ENCODE data around the gene KCND2. TPM values are rescaled to one million over a fixed set of nuclear protein-coding genes. Genes with fewer than 3 reads are reported as not detected.
"Not testable (repeated sequence)": the region's sequence is repeated elsewhere in the genome, so short reads cannot be mapped to it uniquely, and the experiment has no call there.

Gene KCND2
- polyA plus RNA-seq, 3 donors = not detected

GRCh38 chr7:120780938-120781337 lies 508.0 kb downstream of the KCND2 start:
- intact Hi-C loops (cut with micrococcal nuclease) = no loop called here
- Histone ChIP-seq H3K4me3 (replicated peaks in 1 of 3; ENCODE audit: low read depth in 2 of 3, low read length in 3 of 3) (no peak overlapping the region), H3K27ac (ENCODE audit: low read depth in 1 of 2, low read length in 2 of 2) (no peak overlapping the region), H3K9me3 (replicated peaks in 1 of 2; ENCODE audit: control insufficient read depth in 1 of 2, insufficient read depth in 1 of 2, low read length in 2 of 2) (no peaks in the 10 kb centered on the region), H3K4me1 (ENCODE audit: control insufficient read depth in 1 of 2, insufficient read depth in 2 of 2, low read length in 2 of 2) (no peaks in the 10 kb centered on the region), H3K79me2 (ENCODE audit: insufficient read depth, low read length) (no peaks in the 10 kb centered on the region), H3K36me3 (replicated peaks in 1 of 2; ENCODE audit: control insufficient read depth in 1 of 2, insufficient read depth in 2 of 2, low read length in 2 of 2) (no peaks in the 10 kb centered on the region), H3K27me3 (ENCODE audit: control insufficient read depth in 2 of 2, insufficient read depth in 2 of 2, low read length in 2 of 2) (no peaks in the 10 kb centered on the region), H3K9ac (ENCODE audit: insufficient read depth, low read length, poor library complexity, severe bottlenecking) (no peak overlapping the region), H2AFZ (ENCODE audit: insufficient read depth, low read depth, low read length, poor library complexity, severe bottlenecking) (no peak overlapping the region), H4K20me1 (ENCODE audit: insufficient read depth, low read length) (no peaks in the 10 kb centered on the region), H3K4me2 (replicated peaks; ENCODE audit: extremely low read depth, low read length, poor library complexity, severe bottlenecking) (no peak overlapping the region)
- Mint-ChIP-seq H3K9me3 (no peaks in the 10 kb centered on the region), H3K4me1 (no peaks in the 10 kb centered on the region), H3K36me3 (no peaks in the 10 kb centered on the region), H3K27ac (no peak overlapping the region), H3K27me3 (ENCODE audit: low read depth in 3 of 3) (no peaks in the 10 kb centered on the region), H3K4me3 (no peak overlapping the region)
- no peak for DNase-seq
- no peak for TF ChIP-seq CTCF (IDR thresholded peaks at IDR 0.05)
- 84% methylated on average over 5 of the region's 6 CpGs for WGBS (ENCODE audit: insufficient coverage)

GRCh38 chr7:120781924-120782323 lies 508.9 kb downstream of the KCND2 start:
- H3K4me3 Mint-ChIP-seq; H3K27me3 Mint-ChIP-seq (ENCODE audit: low read depth in 3 of 3); DNase-seq; H3K4me3 ChIP-seq (replicated peaks in 1 of 3; ENCODE audit: low read depth in 2 of 3, low read length in 3 of 3); H3K79me2 ChIP-seq (ENCODE audit: insufficient read depth, low read length); intact Hi-C loops (cut with micrococcal nuclease); H3K36me3 ChIP-seq (replicated peaks in 1 of 2; ENCODE audit: control insufficient read depth in 1 of 2, insufficient read depth in 2 of 2, low read length in 2 of 2); H2AFZ ChIP-seq (ENCODE audit: insufficient read depth, low read depth, low read length, poor library complexity, severe bottlenecking); H3K9me3 Mint-ChIP-seq; H3K4me2 ChIP-seq (replicated peaks; ENCODE audit: extremely low read depth, low read length, poor library complexity, severe bottlenecking); H3K27ac Mint-ChIP-seq; H3K9me3 ChIP-seq (replicated peaks in 1 of 2; ENCODE audit: control insufficient read depth in 1 of 2, insufficient read depth in 1 of 2, low read length in 2 of 2); H3K36me3 Mint-ChIP-seq; H3K27me3 ChIP-seq (ENCODE audit: control insufficient read depth in 2 of 2, insufficient read depth in 2 of 2, low read length in 2 of 2); H3K4me1 Mint-ChIP-seq; H4K20me1 ChIP-seq (ENCODE audit: insufficient read depth, low read length); H3K9ac ChIP-seq (ENCODE audit: insufficient read depth, low read length, poor library complexity, severe bottlenecking); H3K4me1 ChIP-seq (ENCODE audit: control insufficient read depth in 1 of 2, insufficient read depth in 2 of 2, low read length in 2 of 2); H3K27ac ChIP-seq (ENCODE audit: low read depth in 1 of 2, low read length in 2 of 2): not testable (repeated sequence)
- WGBS (ENCODE audit: insufficient coverage) = 99% methylated on average over 10 of the region's 10 CpGs

Measured in CD14-positive monocyte (primary cell).